Activated CD8-positive, alpha-beta memory T cell treated with anti-CD3 and anti-CD28 coated beads, Interleukin-2, amount 50 U/mL, for 24 hours (primary cell): ENCODE data around the gene OR1G1.
"Not testable (repeated sequence)": the region's sequence is repeated elsewhere in the genome, so short reads cannot be mapped to it uniquely, and the experiment has no call there.

Source experiments
- DNase-seq: peaks from one replicate; pipeline ENCODE4 v3.0.0-alpha.2; 2020; ENCODE audit errors: extremely low read depth

OR1G1 gene

DNA sequence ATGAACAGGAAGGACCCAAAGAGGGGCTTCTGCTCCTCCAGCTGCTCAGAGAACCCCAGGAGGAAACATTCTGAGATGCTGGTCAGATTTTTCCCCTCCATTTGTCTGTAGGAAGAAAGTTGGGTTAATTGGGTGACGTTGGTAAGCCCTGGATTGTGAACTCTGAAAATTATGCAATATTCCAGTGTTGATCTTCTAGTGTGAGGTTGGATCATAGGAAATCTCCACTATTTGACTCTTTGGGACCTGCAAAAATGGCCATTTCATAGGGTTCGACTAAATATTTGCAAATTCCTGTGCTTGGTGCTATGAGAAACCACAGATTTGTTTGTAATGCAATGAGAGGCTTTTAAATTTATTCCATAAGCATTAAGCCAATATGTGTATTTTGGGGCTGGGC is at the start of gene OR1G1:
OR1G1 (minus strand) TSS at position 101 of the 400 bp plus-strand sequence; CDS start at position 101, 0 bp downstream.
- no peak for DNase-seq

GRCh38 chr17:3167574-3167973 is 40.2 kb upstream of the OR1G1 start:
- DNase-seq, result no peak

- DNase-seq, result no peak
Measured at GRCh38 chr17:3157218-3157617, 29.9 kb upstream of the OR1G1 start.

GRCh38 chr17:3137494-3137893 is 10.1 kb upstream of the OR1G1 start:
- DNase-seq, result not testable (repeated sequence)

DNA sequence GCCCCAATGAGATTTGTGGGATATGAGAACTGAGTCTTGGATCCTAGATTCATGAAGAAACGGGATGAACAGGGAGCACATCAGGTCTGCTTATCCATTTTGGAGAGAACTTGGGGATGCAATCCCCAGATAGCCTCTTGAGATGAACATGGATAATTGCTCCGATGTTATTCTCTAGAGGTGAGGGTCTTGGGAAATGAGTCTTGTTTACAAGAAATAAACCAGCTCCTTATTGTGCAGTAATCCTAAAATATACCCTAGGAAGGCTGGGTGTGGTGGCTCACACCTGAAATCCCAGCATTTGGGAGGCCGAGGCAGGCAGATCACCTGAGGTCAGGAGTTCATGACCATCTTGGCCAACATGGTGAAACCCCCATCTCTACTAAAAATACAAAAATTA is 23.0 kb downstream of the OR1G1 start, which contains the start of gene OR1D2:
OR1D2 (minus strand) TSS at position 101 of the 400 bp plus-strand sequence. CDS start 11,426 bp downstream, outside the sequence.
- no peak for DNase-seq
